HG03457 (cell line): Measurements from ENCODE around the gene TLE1.
"Not testable (repeated sequence)": the region's sequence is repeated elsewhere in the genome, so short reads cannot be mapped to it uniquely, and the experiment has no call there.

Source experiments
- ATAC-seq: cut with Tn5 transposase; IDR thresholded peaks from one replicate; pipeline ENCODE4 v1.9.1; 2021; ENCODE audit warnings: moderate number of reproducible peaks; ENCODE audit not compliant: unreplicated experiment

Gene TLE1

GRCh38 chr9:81601639-81602623, 87.4 kb downstream of the TLE1 start:
- no peak for ATAC-seq

- ATAC-seq = no peak
Observed at GRCh38 chr9:81600631-81601030, 88.7 kb downstream of the TLE1 start.

DNA sequence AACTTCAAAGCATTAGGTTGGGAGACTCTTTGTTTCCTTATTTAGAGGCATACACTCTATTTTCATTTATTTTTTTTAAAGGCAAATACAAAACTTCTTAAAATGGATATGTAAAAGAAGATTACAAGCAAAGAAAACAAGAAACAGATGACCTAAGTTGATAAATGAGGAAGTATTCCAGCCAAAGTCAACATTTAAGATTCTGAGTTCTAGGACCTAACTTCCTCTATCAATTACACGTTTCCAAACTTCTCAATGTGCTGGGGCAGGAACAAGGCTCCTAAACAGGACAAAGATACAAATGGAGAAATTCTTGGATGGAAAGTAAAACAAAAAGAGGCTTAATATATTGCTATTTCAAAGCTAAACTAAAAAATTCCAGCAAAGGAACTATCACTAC, 89.5 kb downstream of the TLE1 start:
- ATAC-seq = no peak

DNA sequence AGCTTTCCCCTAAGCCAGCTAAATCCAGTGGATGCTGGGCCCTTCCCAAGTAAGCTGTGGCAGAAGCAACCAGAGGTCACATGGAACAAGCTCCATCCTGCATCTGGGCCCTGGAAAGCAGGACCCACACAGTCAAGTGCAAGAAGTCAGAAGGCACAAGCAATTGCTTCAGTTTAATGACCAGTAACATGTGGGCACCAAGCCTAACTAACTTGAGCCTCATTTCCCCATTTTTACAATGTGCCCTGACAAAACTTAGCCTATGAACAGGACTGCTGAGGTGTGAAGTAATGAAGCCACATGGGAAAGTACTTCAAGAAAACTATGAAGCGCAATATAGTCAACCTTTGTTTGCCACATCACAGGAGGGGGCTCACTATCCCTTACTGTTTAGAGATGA, 90.5 kb downstream of the TLE1 start:
- no peak for ATAC-seq

GRCh38 chr9:81598123-81598497, 91.2 kb downstream of the TLE1 start:
- ATAC-seq = no peak

- ATAC-seq = no peak
Observed at GRCh38 chr9:81597419-81598122, 91.8 kb downstream of the TLE1 start.

GRCh38 chr9:81596679-81597418, 92.5 kb downstream of the TLE1 start:
- no peak for ATAC-seq

- ATAC-seq = no peak
Observed at GRCh38 chr9:81595887-81596543, 93.3 kb downstream of the TLE1 start.

GRCh38 chr9:81595293-81595692, 94.1 kb downstream of the TLE1 start:
- ATAC-seq = not testable (repeated sequence)

DNA sequence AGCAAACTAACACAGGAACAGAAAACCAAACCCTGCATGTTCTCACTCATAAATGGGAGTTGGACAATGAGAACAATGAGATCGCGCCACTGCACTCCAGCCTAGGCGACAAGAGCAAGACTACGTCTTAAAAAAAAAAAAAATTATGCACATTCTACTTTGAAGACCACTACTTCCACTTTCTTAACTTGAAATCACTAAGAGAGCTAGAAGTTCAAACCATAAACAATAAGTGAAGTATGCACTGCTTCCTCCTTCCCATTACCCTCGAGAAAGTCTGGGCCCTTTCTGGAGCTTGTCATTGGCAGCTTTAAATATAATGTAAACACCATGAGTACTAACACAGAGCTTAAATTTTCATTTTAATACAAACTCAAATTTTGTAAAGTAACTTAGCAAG, 94.9 kb downstream of the TLE1 start:
- ATAC-seq = no peak

- ATAC-seq = no peak
Observed at GRCh38 chr9:81592887-81593266, 96.5 kb downstream of the TLE1 start.

DNA sequence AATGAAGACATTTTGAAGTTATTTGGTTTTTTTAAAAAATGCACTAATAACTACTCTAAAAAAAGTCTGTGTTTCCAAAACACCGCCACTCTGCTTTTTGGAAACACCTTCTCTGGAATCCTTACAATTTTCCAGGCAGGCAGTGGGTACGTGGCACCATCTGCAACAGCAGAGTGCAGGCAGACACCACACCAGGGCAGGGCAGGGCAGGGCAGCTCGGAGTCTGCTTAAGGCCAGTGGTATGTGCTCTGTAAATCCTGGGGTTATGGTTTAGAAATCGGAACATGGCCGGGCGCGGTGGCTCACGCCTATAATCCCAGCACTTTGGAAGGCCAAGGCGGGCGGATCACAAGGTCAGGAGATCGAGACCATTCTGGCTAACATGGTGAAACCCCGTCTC, 97.6 kb downstream of the TLE1 start:
- no peak for ATAC-seq

DNA sequence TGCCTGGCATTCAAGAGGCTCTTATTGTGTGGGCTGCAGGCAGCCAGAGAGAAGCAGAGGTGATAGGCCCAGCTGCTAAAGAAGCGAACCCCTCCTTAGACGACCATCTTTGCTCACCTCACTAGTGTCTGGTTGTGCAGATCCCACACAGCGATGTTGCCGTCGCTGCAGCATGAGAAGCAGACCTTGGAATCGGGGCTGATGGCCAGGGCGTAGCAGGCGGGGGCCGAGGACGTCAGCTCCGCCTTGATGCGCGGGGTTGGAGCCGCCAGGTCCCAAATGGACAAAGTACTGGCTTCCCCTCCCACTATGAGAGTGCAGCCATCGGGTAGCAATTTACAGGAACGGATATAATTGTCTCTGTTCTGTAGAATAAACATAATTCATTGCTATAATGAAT, 98.7 kb downstream of the TLE1 start:
- ATAC-seq = no peak

DNA sequence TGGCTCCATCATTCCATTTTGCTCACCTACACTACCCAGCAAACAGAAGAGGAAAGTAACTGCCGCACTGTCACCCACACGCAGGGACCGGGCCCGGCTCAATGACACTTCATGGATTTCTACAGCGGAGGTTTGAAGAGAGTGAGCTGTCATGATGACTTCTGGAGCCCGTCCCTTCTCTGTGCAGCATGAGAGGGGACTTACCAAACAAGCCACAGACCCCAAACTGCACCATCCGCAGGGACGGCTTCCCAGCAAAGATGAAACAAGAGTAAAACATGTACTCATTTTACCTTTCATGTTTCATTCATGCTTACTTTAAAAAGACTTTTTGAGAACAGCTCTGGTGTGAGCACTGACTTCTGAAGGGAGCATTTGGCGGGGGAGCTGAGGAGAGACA, 99.5 kb downstream of the TLE1 start:
- no peak for ATAC-seq

- no peak for ATAC-seq
Observed at GRCh38 chr9:81589392-81589791, 100.0 kb downstream of the TLE1 start.

DNA sequence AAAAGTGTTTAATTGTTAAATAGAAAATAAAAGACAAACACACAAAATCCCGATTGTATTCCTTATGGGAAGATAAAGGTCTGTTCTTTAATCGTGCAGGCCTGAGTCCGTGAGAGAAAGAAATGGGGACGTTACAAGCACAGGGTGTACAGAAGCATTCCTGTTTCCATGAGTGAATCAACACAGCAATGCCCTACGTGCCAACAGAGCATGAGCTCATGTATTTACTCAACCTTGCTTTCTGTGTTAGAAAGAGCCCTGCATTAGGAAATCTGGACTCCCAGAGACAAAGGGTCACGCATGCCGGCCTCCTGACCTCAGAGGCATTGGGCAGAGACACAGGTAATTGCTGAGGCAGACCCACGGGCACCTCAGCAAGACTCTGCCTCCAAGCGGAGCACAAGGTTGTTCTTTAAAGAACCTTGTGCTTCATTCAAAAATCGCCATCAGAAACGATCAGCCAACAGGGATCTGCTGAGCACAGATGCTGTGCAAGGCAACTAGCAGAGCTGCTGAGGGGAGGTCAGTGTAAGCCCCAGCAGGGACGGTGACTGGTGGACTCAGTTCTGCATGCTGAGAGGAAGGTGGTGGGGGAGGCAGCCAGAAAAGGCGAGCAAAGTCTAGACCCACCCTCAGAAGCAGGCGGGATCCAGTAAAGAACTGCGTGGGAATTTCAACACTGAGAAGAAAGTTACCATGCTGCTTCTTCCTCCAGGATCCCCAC, 101.0 kb downstream of the TLE1 start:
- no peak for ATAC-seq

GRCh38 chr9:81586786-81587185, 102.6 kb downstream of the TLE1 start:
- ATAC-seq = no peak

GRCh38 chr9:81585191-81585763, 104.1 kb downstream of the TLE1 start:
- ATAC-seq = no peak

- ATAC-seq = no peak
Observed at GRCh38 chr9:81584099-81584498, 105.2 kb downstream of the TLE1 start.

DNA sequence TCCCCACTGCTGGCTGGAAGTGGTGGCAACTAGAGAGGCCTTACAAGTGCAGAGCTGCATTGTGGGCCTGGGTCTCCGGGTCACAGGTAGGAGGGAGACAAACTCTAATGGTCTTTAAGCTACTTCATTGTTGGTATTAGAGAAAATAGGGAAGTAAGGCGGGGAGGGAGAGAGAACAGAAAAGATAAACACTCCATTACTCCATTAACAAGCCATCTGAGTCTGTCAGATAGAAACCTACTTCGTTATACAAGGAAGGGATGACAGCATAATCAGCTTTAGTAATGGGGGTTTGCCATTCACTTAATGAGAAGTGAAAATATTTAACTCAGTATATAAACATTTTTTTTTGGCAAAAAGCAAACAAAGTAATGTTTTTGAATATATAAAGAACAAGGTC, 107.4 kb downstream of the TLE1 start:
- no peak for ATAC-seq
